ENCODE results near the gene SYP. TPM values are rescaled to one million over a fixed set of nuclear protein-coding genes. Genes with fewer than 3 reads are reported as not detected.
A peak's percentile ranks its signal among the peaks of the same experiment; 100 is the strongest.

Gene SYP
- total and polyA plus RNA-seq, 10 of the 15 experiments (the other 5 are each of a cell fraction or from before 2014, with no cell fraction given), result 0.34 to 1.7 (median 0.74) TPM

DNA sequence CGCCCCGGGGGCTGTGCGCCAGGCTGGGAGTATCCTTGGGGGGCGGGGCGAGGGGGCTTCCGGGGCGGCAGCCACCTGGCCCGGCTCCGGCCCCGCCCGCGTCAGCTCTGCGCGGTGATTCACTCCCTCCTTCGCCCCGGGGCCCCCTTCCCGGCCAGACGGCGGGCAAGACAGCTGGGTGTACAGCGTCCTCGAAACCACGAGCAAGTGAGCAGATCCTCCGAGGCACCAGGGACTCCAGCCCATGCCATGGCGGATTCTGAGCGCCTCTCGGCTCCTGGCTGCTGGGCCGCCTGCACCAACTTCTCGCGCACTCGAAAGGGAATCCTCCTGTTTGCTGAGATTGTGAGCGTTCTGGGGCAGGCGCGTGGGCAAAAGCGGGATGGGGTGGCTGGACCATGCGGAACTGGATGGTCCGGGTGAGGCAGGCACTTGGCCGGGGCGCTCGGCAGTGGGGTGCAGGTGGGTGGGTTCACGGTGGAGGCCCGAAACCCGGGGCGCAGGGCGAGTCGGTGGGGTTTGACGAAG lies 28.2 kb downstream of the SYP start, which contains the start of gene PLP2 (continued):
- TF ChIP-seq, protein P1, sequence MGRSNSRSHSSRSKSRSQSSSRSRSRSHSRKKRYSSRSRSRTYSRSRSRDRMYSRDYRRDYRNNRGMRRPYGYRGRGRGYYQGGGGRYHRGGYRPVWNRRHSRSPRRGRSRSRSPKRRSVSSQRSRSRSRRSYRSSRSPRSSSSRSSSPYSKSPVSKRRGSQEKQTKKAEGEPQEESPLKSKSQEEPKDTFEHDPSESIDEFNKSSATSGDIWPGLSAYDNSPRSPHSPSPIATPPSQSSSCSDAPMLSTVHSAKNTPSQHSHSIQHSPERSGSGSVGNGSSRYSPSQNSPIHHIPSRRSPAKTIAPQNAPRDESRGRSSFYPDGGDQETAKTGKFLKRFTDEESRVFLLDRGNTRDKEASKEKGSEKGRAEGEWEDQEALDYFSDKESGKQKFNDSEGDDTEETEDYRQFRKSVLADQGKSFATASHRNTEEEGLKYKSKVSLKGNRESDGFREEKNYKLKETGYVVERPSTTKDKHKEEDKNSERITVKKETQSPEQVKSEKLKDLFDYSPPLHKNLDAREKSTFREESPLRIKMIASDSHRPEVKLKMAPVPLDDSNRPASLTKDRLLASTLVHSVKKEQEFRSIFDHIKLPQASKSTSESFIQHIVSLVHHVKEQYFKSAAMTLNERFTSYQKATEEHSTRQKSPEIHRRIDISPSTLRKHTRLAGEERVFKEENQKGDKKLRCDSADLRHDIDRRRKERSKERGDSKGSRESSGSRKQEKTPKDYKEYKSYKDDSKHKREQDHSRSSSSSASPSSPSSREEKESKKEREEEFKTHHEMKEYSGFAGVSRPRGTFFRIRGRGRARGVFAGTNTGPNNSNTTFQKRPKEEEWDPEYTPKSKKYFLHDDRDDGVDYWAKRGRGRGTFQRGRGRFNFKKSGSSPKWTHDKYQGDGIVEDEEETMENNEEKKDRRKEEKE (IDR thresholded peaks at IDR 0.05), result no peak
- TF ChIP-seq, protein P2, sequence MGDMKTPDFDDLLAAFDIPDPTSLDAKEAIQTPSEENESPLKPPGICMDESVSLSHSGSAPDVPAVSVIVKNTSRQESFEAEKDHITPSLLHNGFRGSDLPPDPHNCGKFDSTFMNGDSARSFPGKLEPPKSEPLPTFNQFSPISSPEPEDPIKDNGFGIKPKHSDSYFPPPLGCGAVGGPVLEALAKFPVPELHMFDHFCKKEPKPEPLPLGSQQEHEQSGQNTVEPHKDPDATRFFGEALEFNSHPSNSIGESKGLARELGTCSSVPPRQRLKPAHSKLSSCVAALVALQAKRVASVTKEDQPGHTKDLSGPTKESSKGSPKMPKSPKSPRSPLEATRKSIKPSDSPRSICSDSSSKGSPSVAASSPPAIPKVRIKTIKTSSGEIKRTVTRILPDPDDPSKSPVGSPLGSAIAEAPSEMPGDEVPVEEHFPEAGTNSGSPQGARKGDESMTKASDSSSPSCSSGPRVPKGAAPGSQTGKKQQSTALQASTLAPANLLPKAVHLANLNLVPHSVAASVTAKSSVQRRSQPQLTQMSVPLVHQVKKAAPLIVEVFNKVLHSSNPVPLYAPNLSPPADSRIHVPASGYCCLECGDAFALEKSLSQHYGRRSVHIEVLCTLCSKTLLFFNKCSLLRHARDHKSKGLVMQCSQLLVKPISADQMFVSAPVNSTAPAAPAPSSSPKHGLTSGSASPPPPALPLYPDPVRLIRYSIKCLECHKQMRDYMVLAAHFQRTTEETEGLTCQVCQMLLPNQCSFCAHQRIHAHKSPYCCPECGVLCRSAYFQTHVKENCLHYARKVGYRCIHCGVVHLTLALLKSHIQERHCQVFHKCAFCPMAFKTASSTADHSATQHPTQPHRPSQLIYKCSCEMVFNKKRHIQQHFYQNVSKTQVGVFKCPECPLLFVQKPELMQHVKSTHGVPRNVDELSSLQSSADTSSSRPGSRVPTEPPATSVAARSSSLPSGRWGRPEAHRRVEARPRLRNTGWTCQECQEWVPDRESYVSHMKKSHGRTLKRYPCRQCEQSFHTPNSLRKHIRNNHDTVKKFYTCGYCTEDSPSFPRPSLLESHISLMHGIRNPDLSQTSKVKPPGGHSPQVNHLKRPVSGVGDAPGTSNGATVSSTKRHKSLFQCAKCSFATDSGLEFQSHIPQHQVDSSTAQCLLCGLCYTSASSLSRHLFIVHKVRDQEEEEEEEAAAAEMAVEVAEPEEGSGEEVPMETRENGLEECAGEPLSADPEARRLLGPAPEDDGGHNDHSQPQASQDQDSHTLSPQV (IDR thresholded peaks at IDR 0.05), result no peak
- no peak for TF ChIP-seq ATF7 (IDR thresholded peaks at IDR 0.05; ENCODE audit: low read depth)
- 0 out of 2 replicates have a peak, but pooled peaks have one; percentile 28 for TF ChIP-seq NBN (IDR thresholded peaks at IDR 0.05)
- TF ChIP-seq POU2F2 (IDR thresholded peaks at IDR 0.05; ENCODE audit: borderline replicate concordance, low read depth, low read length), result no peak
- TF ChIP-seq POLR2AphosphoS2 (IDR thresholded peaks at IDR 0.05; ENCODE audit: low read depth, low read length), result no peak
- TF ChIP-seq CBFB (IDR thresholded peaks at IDR 0.05; ENCODE audit: low read depth), result no peak
- no peak for TF ChIP-seq MEF2A (IDR thresholded peaks at IDR 0.05; ENCODE audit: insufficient read depth, low read depth, low read length)
- no peak for TF ChIP-seq MTA3 (IDR thresholded peaks at IDR 0.05; ENCODE audit: borderline replicate concordance, low read length)

All from GM12878 (cell line).